HepG2 (cell line): ENCODE results near the gene PLIN3. TPM values are rescaled to one million over a fixed set of nuclear protein-coding genes. Genes with fewer than 3 reads are reported as not detected.
A peak's percentile ranks its signal among the peaks of the same experiment; 100 is the strongest.

ENCODE experiments used
- GPBP1L1 ChIP-seq: sonication (generic); formaldehyde crosslinking; IDR thresholded peaks from 2 replicates; pipeline ENCODE4 v1.5.0; 2020; ENCODE audit warnings: mild to moderate bottlenecking, missing genetic modification reagents
- HDAC1 ChIP-seq: sonication (generic); formaldehyde crosslinking; IDR thresholded peaks from 2 replicates; pipeline ENCODE4 v1.5.1; 2020; ENCODE audit warnings: mild to moderate bottlenecking, missing genetic modification reagents
- HMGXB4 ChIP-seq, 2 experiments: sonication (generic) in 1 of 2; formaldehyde crosslinking in 1 of 2; IDR thresholded peaks; 2 replicates each; pipeline versions ENCODE4 v1.4.0 to v1.6.1; 2018 to 2020; ENCODE audit warnings: missing genetic modification reagents in 2 of 2, borderline replicate concordance in 1 of 2, low read depth in 1 of 2, mild to moderate bottlenecking in 1 of 2, missing biosample characterization in 1 of 2
- MEF2D ChIP-seq: sonication (generic); formaldehyde crosslinking; IDR thresholded peaks from 2 replicates; pipeline ENCODE4 v1.5.1; 2020; ENCODE audit warnings: mild to moderate bottlenecking, missing genetic modification reagents
- MLXIP ChIP-seq: sonication (generic); formaldehyde crosslinking; IDR thresholded peaks from 2 replicates; pipeline ENCODE4 v1.9.0; 2021; ENCODE audit warnings: missing genetic modification reagents, borderline replicate concordance
- PCBP2 ChIP-seq: fragments of 200-400 bp; formaldehyde crosslinking; optimal IDR thresholded peaks from 2 replicates; pipeline ENCODE3; 2018; ENCODE audit warnings: low read length, low read depth; ENCODE audit not compliant: poor library complexity, severe bottlenecking
- SMYD3 ChIP-seq: sonication (generic); formaldehyde crosslinking; IDR thresholded peaks from 2 replicates; pipeline ENCODE4 v1.8.1; 2023; ENCODE audit warnings: mild to moderate bottlenecking, missing genetic modification reagents
- UBTF ChIP-seq: sonication (generic); formaldehyde crosslinking; IDR thresholded peaks from 2 replicates; pipeline ENCODE4 v1.4.0; 2020; ENCODE audit warnings: mild to moderate bottlenecking, missing genetic modification reagents
- ZBTB21 ChIP-seq: sonication (generic); formaldehyde crosslinking; IDR thresholded peaks from 2 replicates; pipeline ENCODE4 v1.4.0; 2020; ENCODE audit warnings: missing genetic modification reagents
- ZNF121 ChIP-seq: sonication (generic); formaldehyde crosslinking; IDR thresholded peaks from 2 replicates; pipeline ENCODE4 v1.5.0; 2020; ENCODE audit warnings: mild to moderate bottlenecking, missing genetic modification reagents
- ZNF225 ChIP-seq: sonication (generic); formaldehyde crosslinking; IDR thresholded peaks from 2 replicates; pipeline ENCODE4 v1.4.0; 2020; ENCODE audit warnings: mild to moderate bottlenecking, missing genetic modification reagents
- ZNF329 ChIP-seq: sonication (generic); formaldehyde crosslinking; IDR thresholded peaks from 2 replicates; pipeline ENCODE4 v1.9.0; 2021; ENCODE audit warnings: low read depth, mild to moderate bottlenecking, missing genetic modification reagents
- ZNF503 ChIP-seq: sonication (generic); formaldehyde crosslinking; IDR thresholded peaks from 2 replicates; pipeline ENCODE4 v1.4.0; 2020; ENCODE audit warnings: missing genetic modification reagents
- ZNF691 ChIP-seq: sonication (generic); formaldehyde crosslinking; IDR thresholded peaks from 2 replicates; pipeline ENCODE4 v1.4.0; 2020; ENCODE audit warnings: missing genetic modification reagents, low read depth, mild to moderate bottlenecking, borderline replicate concordance
- ZNF740 ChIP-seq: sonication (generic); formaldehyde crosslinking; IDR thresholded peaks from 2 replicates; pipeline ENCODE4 v1.4.0; 2020; ENCODE audit warnings: missing genetic modification reagents
- polyA plus RNA-seq, 8 experiments: library from polyadenylated mRNA; depleted of rRNA in 3 of 8; stranded (reverse) in 7 of 8; unstranded in 1 of 8; fragments of >200 nt; fragmentation: Illumina TruSeq in 4 of 8; extraction: Trizol in 4 of 8; gene quantifications; 2 replicates each; pipeline versions ENCODE4 v1.2.1 to v1.2.3, GENCODE V29; 2011 to 2016; ENCODE audit warnings: low read depth in 4 of 8, missing spikeins in 1 of 8, mixed read lengths in 1 of 8; ENCODE audit not compliant: insufficient read depth in 1 of 8
- total RNA-seq, 5 experiments: library from RNA; depleted of rRNA; stranded (reverse); fragments of >200 nt; fragmentation: Illumina TruSeq; extraction: Trizol; gene quantifications; 2 replicates each; pipeline ENCODE4 v1.2.3, GENCODE V29; 2016; ENCODE audit warnings: low read depth in 1 of 5

PLIN3 gene
- total and polyA plus RNA-seq, 2 of the 13 experiments (the other 11 are each of a cell fraction or from before 2014, with no cell fraction given): 49.3 to 57.9 TPM

GRCh38 chr19:4851551-4852290 is 15.7 kb downstream of the PLIN3 start (continued):
- TF ChIP-seq UBTF (0 out of 2 replicates have a peak, but pooled peaks have one; percentile 22), ZNF740 (no peak), PCBP2 (no peak), ZNF691 (CRISPR knock-in tag) (no peak), MLXIP (CRISPR knock-in tag) (no peak), ZNF329 (no peak), MEF2D (CRISPR knock-in tag) (0 out of 2 replicates have a peak, but pooled peaks have one; percentile 49), SMYD3 (CRISPR knock-in tag) (no peak), ZNF121 (0 out of 2 replicates have a peak, but pooled peaks have one; percentile 62), ZNF225 (CRISPR knock-in tag) (no peak; the same call in 1 of the 2 replicates), GPBP1L1 (no peak), ZBTB21 (no peak), HDAC1 (CRISPR knock-in tag) (peak; percentile 67), HMGXB4 (CRISPR knock-in tag; IDR thresholded peaks at IDR 0.05; ENCODE audit: borderline replicate concordance in 1 of 2, low read depth in 1 of 2) (peak; percentile 57 to 66; a peak in 2 of 4 replicates), ZNF503 (CRISPR knock-in tag) (no peak)
